ENCODE data around the gene RPL29.

Gene RPL29

DNA sequence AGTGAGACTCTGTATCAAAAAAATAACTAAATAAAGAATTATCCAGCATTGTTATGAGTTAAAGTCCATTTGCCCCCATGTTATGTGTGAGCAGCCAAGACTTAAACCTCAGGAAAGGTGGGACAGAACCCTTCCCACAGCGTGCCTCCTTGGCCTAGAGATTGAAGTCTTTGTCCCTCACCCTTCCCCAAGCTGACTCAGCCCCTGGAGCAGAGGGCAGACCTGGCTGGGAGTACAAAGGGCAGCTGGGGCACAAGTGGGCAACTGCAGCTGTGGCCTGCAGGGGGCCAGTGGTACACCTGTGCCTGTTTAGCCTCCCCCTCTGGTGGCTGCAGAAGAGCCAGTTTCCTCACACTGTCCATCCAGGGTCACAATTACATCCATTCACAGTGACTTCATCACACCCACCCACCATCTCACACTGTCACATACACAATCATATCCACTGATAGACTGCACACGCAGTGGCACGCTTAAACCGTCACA, 13.3 kb downstream of the RPL29 start:
- H3K4me3 ChIP-seq (ENCODE audit: low read length): peak overlapping the region; percentile 65
- DNase-seq (ENCODE audit: low read depth): peak; percentile 36
- peak; percentile 59 for TF ChIP-seq CTCF (IDR thresholded peaks at IDR 0.05; ENCODE audit: insufficient read depth, low read depth, low read length, missing control alignments)

DNA sequence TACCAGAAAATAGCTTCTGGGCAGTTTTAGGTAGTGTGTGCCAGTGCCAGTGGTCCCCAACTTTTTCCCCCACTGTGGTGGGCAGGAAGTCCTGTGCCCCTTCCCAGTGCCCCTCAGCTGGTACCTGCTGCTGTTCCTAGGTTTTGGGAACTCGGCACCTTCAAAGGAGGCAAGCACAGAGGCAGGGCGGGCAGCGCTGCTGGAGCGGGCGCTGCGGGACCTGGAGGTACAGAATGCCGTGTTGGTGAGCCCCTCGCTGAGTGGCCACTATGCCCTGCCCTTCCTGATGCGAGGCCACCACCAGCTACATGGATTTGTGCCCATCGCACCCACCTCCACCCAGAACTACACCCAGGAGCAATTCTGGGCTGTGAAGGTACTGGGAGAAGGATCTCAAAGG, 15.4 kb downstream of the RPL29 start:
- no peak overlapping the region for H3K4me3 ChIP-seq (ENCODE audit: low read length)
- TF ChIP-seq CTCF (IDR thresholded peaks at IDR 0.05; ENCODE audit: insufficient read depth, low read depth, low read length, missing control alignments): no peak
- DNase-seq (ENCODE audit: low read depth): no peak

- no peak overlapping the region for H3K4me3 ChIP-seq (ENCODE audit: low read length)
- no peak for TF ChIP-seq CTCF (IDR thresholded peaks at IDR 0.05; ENCODE audit: insufficient read depth, low read depth, low read length, missing control alignments)
- no peak for DNase-seq (ENCODE audit: low read depth)
Measured at GRCh38 chr3:51978143-51978502, 17.6 kb downstream of the RPL29 start.

DNA sequence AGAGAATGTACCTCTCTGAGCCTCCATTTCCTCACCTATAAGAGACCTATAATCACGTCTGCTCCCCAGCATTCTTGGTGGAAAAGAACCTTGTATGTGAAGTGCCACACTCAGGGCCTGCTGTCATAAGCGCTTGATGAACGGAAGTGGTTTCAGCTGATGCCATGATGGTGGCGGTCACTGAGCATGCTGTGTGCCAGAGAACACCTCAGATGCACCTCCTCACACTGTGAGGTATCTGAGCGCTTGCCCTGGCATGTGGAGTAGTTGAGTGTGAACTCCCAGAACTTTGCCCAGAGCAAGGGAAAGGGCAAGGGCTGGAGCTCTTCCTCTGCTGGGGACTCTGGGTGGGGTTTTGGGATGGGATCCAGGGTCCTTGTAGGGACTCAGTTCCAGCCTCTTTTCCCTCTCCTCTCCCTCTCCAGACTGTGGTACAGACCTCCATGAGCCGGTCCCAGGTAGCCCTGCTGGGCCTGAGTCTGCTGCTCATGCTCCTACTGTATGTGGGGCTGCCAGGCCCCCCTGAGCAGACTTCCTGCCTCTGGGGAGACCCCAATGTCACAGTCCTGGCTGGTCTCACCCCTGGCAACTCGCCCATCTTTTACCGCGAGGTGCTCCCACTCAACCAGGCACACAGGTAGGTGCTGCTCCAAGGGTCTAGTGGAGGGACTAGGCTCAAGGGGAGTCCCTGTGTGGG, 18.1 kb downstream of the RPL29 start:
- no peak overlapping the region for H3K4me3 ChIP-seq (ENCODE audit: low read length)
- no peak for TF ChIP-seq CTCF (IDR thresholded peaks at IDR 0.05; ENCODE audit: insufficient read depth, low read depth, low read length, missing control alignments)
- peak; percentile 55 for DNase-seq (ENCODE audit: low read depth)

GRCh38 chr3:51975852-51976549, 19.7 kb downstream of the RPL29 start:
- no peak for DNase-seq (ENCODE audit: low read depth)
- no peak for TF ChIP-seq CTCF (IDR thresholded peaks at IDR 0.05; ENCODE audit: insufficient read depth, low read depth, low read length, missing control alignments)
- no peak overlapping the region for H3K4me3 ChIP-seq (ENCODE audit: low read length)

DNA sequence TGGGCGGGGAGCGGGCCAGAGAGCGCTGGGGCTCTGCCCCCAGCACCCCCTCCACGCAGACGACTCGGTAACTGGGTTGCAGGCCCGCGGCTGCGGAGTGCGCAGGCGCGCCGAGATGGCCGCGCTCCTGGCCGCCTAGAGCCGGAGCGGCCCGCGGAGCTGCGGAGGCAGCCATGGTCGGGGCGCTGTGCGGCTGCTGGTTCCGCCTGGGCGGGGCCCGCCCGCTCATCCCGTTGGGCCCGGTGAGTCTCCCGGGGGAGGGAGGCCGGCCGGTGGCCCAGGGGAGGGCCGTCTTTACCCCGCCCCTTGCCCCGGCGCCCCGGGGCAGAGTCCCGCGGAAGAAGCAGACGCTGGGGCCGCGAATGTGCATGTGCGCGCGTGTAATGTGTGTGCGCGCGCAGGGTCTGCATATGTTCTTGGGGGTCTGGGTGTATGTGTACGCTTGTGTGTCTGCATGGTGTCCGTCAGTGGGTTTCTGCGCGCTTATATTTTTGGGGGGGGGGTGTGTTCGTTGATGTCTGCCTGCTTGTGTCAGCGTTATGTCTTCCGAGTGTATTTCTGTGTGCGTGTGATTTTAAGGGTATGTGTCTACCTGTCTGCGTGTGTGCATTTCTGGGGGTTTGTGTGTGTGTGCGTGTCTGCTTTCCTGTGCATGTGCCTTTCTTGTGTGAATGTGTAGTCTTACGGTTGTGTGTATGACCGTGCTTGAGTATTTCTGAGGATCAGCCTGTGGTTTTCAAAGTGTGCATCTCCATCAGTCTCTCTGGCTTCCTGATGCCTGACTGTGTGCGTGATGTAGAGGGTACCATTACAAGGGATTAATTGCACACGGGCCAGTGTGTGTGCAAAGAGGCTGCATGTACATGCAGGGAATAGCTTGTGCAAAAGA, 20.5 kb downstream of the RPL29 start, which contains the start of gene ABHD14A:
Gene ABHD14A (plus strand): TSS at position 102 of the 889 bp plus-strand sequence. CDS start 72 bp downstream, at position 174.
- peak; percentile 77 for DNase-seq (ENCODE audit: low read depth)
- no peak for TF ChIP-seq CTCF (IDR thresholded peaks at IDR 0.05; ENCODE audit: insufficient read depth, low read depth, low read length, missing control alignments)
- peak within 1 kb of the TSS; percentile 89 for H3K4me3 ChIP-seq (ENCODE audit: low read length)
